CMK (cell line): Measurements from ENCODE around the gene C8A.

Experiments used
- DNase-seq: peaks from one replicate; pipeline ENCODE4 v3.0.0-alpha.2; 2010; ENCODE audit warnings: low read depth

The C8A gene

DNA sequence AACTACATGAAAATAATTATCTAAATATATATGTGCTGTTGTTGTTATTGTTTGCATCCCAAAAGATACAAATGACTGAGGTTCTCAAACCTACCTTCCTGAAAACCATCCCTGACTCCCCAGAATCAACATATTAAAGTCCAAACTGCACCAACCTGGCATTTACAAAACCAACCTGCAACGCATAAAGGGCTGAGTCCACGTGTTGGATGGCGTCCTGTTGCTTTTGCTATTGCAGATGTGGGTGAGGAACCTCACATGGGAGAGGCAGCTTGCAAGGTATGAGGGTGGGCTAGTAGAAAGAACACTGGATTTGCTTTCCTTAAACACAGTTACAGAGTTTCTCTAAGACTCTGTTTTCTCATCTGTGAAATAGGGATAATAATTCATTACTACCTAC, 112.8 kb downstream of the C8A start:
- DNase-seq, result no peak
